Stimulated activated CD8-positive, alpha-beta memory T cell treated with anti-CD3 and anti-CD28 coated beads, Interleukin-2, amount 100 ng/mL, for 1 hour (primary cell): Measurements from ENCODE around the gene CNTNAP2.
"Not testable (repeated sequence)": the region's sequence is repeated elsewhere in the genome, so short reads cannot be mapped to it uniquely, and the experiment has no call there.

Experiments used
- DNase-seq, 2 donors: peaks; one replicate each; pipeline ENCODE4 v3.0.0-alpha.2; 2020; ENCODE audit warnings: low read depth in 2 of 2

Gene CNTNAP2

GRCh38 chr7:148298768-148299167 lies 2182.2 kb downstream of the CNTNAP2 start:
- not testable (repeated sequence) for DNase-seq

GRCh38 chr7:148299350-148300276 lies 2183.0 kb downstream of the CNTNAP2 start:
- no peak for DNase-seq

- DNase-seq: not testable (repeated sequence)
Observed at GRCh38 chr7:148302436-148302835, 2185.8 kb downstream of the CNTNAP2 start.

GRCh38 chr7:148303295-148304082 lies 2186.9 kb downstream of the CNTNAP2 start:
- no peak for DNase-seq

GRCh38 chr7:148304083-148304335 lies 2187.4 kb downstream of the CNTNAP2 start:
- DNase-seq: no peak

- no peak for DNase-seq
Observed at GRCh38 chr7:148304456-148304855, 2187.9 kb downstream of the CNTNAP2 start.

- no peak for DNase-seq
Observed at GRCh38 chr7:148306759-148307158, 2190.2 kb downstream of the CNTNAP2 start.

GRCh38 chr7:148318102-148318811 lies 2201.7 kb downstream of the CNTNAP2 start:
- DNase-seq: no peak

GRCh38 chr7:148318838-148319237 lies 2202.2 kb downstream of the CNTNAP2 start:
- DNase-seq: no peak

- DNase-seq: no peak
Observed at GRCh38 chr7:148319316-148319808, 2202.8 kb downstream of the CNTNAP2 start.

- DNase-seq: no peak
Observed at GRCh38 chr7:148325208-148325607, 2208.6 kb downstream of the CNTNAP2 start.

- no peak for DNase-seq
Observed at GRCh38 chr7:148327379-148327778, 2210.8 kb downstream of the CNTNAP2 start.

- no peak for DNase-seq
Observed at GRCh38 chr7:148328906-148329305, 2212.3 kb downstream of the CNTNAP2 start.

- DNase-seq: no peak
Observed at GRCh38 chr7:148330124-148330818, 2213.7 kb downstream of the CNTNAP2 start.

GRCh38 chr7:148330822-148331221 lies 2214.2 kb downstream of the CNTNAP2 start:
- DNase-seq: no peak

- DNase-seq: not testable (repeated sequence)
Observed at GRCh38 chr7:148331456-148331855, 2214.9 kb downstream of the CNTNAP2 start.

- no peak for DNase-seq
Observed at GRCh38 chr7:148332191-148333186, 2215.9 kb downstream of the CNTNAP2 start.

GRCh38 chr7:148334441-148334956 lies 2217.9 kb downstream of the CNTNAP2 start:
- no peak for DNase-seq

GRCh38 chr7:148334959-148335577 lies 2218.5 kb downstream of the CNTNAP2 start:
- DNase-seq: no peak

- no peak for DNase-seq
Observed at GRCh38 chr7:148335790-148336189, 2219.2 kb downstream of the CNTNAP2 start.
